Inflammatory macrophage treated with lipopolysaccharide for 4 hours (primary cell): Measurements from ENCODE around the gene LRTM1.

ENCODE experiments used
- DNase-seq: peaks from one replicate; pipeline ENCODE4 v3.0.0-alpha.2; 2020

The LRTM1 gene

GRCh38 chr3:54889731-54890130 is 38.1 kb downstream of the LRTM1 start:
- no peak for DNase-seq

GRCh38 chr3:54888873-54889272 is 39.0 kb downstream of the LRTM1 start:
- DNase-seq, result no peak

- DNase-seq, result no peak
Measured at GRCh38 chr3:54888162-54888561, 39.7 kb downstream of the LRTM1 start.

GRCh38 chr3:54882129-54882833 is 45.6 kb downstream of the LRTM1 start:
- DNase-seq, result no peak

GRCh38 chr3:54878145-54878544 is 49.7 kb downstream of the LRTM1 start:
- DNase-seq, result no peak

- DNase-seq, result no peak
Measured at GRCh38 chr3:54877730-54878129, 50.1 kb downstream of the LRTM1 start.

- DNase-seq, result no peak
Measured at GRCh38 chr3:54876694-54877093, 51.2 kb downstream of the LRTM1 start.

- DNase-seq, result no peak
Measured at GRCh38 chr3:54875596-54876268, 52.1 kb downstream of the LRTM1 start.

GRCh38 chr3:54874816-54875556 is 52.9 kb downstream of the LRTM1 start:
- no peak for DNase-seq

GRCh38 chr3:54873059-54874010 is 54.5 kb downstream of the LRTM1 start:
- no peak for DNase-seq

GRCh38 chr3:54871867-54872266 is 56.0 kb downstream of the LRTM1 start:
- DNase-seq, result no peak

GRCh38 chr3:54870423-54870822 is 57.4 kb downstream of the LRTM1 start:
- DNase-seq, result no peak
